Panc1 (cell line): ENCODE measurements around the gene PLEKHG4B. TPM values are rescaled to one million over a fixed set of nuclear protein-coding genes. Genes with fewer than 3 reads are reported as not detected.

Experiments used
- ATAC-seq: fragments of 200-7000 bp; cut with Tn5 transposase; 2 replicates; pipeline ENCODE4 v1.9.1; 2020; ENCODE audit warnings: mild to moderate bottlenecking, moderate library complexity
- BruUV-seq: library from RNA; stranded (reverse); fragments of 400-500 nt; replicated peaks from 2 replicates; lab custom pipeline; 2021; lab: Mats Ljungman, UMichigan
- CTCF ChIA-PET: fragments of 300-600 bp; sonication (Branson Sonifier 250); formaldehyde crosslinking; loops from one replicate; lab custom pipeline; 2022; ENCODE audit warnings: antibody characterized with exemption; lab: Charles Lee
- POLR2A ChIA-PET: fragments of 300-600 bp; sonication (Branson Sonifier 250); formaldehyde crosslinking; loops from one replicate; lab custom pipeline; 2022; ENCODE audit warnings: antibody characterized with exemption; lab: Charles Lee
- DNase-seq: peaks from one replicate; pipeline ENCODE4 v3.0.0-alpha.2; 2010; ENCODE audit warnings: low read depth, low spot score
- H3K27ac ChIP-seq: 2 replicates; pipeline ENCODE4 v1.5.1; 2011; ENCODE audit warnings: mild to moderate bottlenecking, low read length, inconsistent platforms
- H3K27me3 ChIP-seq: fragments of 200-500 bp; sonication (Bioruptor generic); 2 replicates; pipeline ENCODE4 v1.6.0; 2014; ENCODE audit warnings: low read length, inconsistent platforms; ENCODE audit not compliant: control insufficient read depth, insufficient read depth
- H3K36me3 ChIP-seq: fragments of 200-500 bp; sonication (Bioruptor generic); 2 replicates; pipeline ENCODE4 v1.5.1; 2014; ENCODE audit warnings: inconsistent platforms, mild to moderate bottlenecking, low read length, moderate library complexity; ENCODE audit not compliant: control insufficient read depth, insufficient read depth
- H3K4me1 ChIP-seq: 2 replicates; pipeline ENCODE4 v1.5.1; 2011; ENCODE audit warnings: inconsistent platforms, mild to moderate bottlenecking, low read length, moderate library complexity; ENCODE audit not compliant: control insufficient read depth, insufficient read depth
- H3K4me3 ChIP-seq, 2 experiments: 2 replicates each; pipeline ENCODE4 v1.5.1; 2011 to 2012; ENCODE audit warnings: low read depth in 2 of 2, low read length in 2 of 2, mild to moderate bottlenecking in 2 of 2, inconsistent platforms in 1 of 2, moderate library complexity in 1 of 2
- H3K9me3 ChIP-seq: fragments of 200-500 bp; sonication (Bioruptor generic); 2 replicates; pipeline ENCODE4 v1.5.1; 2014; ENCODE audit warnings: low read depth, mild to moderate bottlenecking, inconsistent platforms, low read length, moderate library complexity; ENCODE audit not compliant: control insufficient read depth, insufficient read depth
- POLR2AphosphoS5 ChIP-seq: IDR thresholded peaks from 2 replicates; pipeline ENCODE4 v1.6.1; 2012; ENCODE audit warnings: mild to moderate bottlenecking, low read depth, low read length, moderate library complexity
- SIN3A ChIP-seq: IDR thresholded peaks from 2 replicates; pipeline ENCODE4 v1.6.1; 2012; ENCODE audit warnings: low read depth, mild to moderate bottlenecking, low read length, moderate library complexity, borderline replicate concordance; ENCODE audit not compliant: insufficient read depth
- TCF7L2 ChIP-seq: IDR thresholded peaks from 2 replicates; pipeline ENCODE4 v1.6.1; 2011; ENCODE audit warnings: mild to moderate bottlenecking, low read depth, low read length, inconsistent platforms
- in situ Hi-C: cut with HindIII; loops from 2 replicates; pipeline ENCODE4 v1.10.0; 2016; ENCODE audit warnings: low sequenced_read_pairs, low pct_unique_long_range_greater_than_20kb
- intact Hi-C: fragments of 100-400 bp; cut with micrococcal nuclease; formaldehyde crosslinking; loops from one replicate; pipeline ENCODE4 v1.10.0; 2022; ENCODE audit not compliant: unreplicated experiment
- total RNA-seq: library from RNA; stranded (reverse); gene quantifications from one replicate; pipeline ENCODE4 v1.2.1, GENCODE V29; 2021; ENCODE audit not compliant: unreplicated experiment
- TF ChIP-seq, protein P1 (sequence below): fragments of 450-650 bp; IDR thresholded peaks from 2 replicates; pipeline ENCODE4 v1.5.1; 2017; ENCODE audit warnings: mild to moderate bottlenecking
- TF ChIP-seq, protein P2 (sequence below), 2 experiments: IDR thresholded peaks; 2 replicates each; pipeline ENCODE4 v1.6.1; 2011 to 2012; ENCODE audit warnings: low read depth in 2 of 2, control low read depth in 1 of 2, low read length in 1 of 2, mild to moderate bottlenecking in 1 of 2, moderate library complexity in 1 of 2; ENCODE audit not compliant: insufficient read depth in 1 of 2

PLEKHG4B gene
- total RNA-seq, 1 experiment from 2014 or later = 8.9 TPM

DNA sequence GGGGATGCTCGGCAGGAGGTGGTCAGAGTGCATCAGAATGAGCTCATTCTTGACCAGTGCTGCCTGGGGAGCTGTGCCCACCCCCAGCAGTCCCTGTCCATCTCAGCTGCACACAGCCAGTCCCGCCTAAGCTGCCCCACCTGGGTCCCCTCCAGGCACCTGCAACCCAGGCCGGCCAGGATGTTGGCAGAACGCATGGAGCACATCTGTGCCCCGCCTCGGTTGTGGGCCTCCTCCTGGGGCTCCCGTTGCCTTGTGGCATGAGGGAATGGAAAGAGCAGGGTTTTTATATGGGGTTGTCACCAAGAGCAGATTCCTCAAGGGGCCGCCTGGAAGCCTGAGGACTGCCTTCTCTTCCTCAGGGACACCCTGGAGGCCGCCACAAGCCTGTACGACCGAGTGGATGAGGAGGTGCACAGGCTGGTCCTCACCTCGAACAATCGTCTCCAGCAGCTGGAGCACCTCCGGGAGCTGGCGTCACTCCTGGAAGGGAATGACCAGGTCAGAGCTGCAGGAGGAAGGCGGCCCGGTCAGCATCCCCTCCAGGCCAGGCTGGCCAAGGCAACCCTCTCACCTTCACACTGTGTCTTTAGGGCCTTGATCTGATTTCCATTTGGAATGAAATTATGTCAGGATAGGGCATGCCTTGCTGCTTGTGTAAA is 64.6 kb downstream of the PLEKHG4B start:
- no TSS peak for BruUV-seq
- no peaks in the 10 kb centered on the region for H3K9me3 ChIP-seq
- in situ Hi-C loops = no loop called here
- intact Hi-C loops = no loop called here
- ChIA-PET CTCF (interaction anchor here (1.0 kb wide), 1 partner anchor 66 kb away, joined by 4 read pairs; no protein-coding TSS in a partner anchor), POLR2A (no interaction called here)
- H3K36me3 ChIP-seq = no peaks in the 10 kb centered on the region
- TF ChIP-seq, protein P1, sequence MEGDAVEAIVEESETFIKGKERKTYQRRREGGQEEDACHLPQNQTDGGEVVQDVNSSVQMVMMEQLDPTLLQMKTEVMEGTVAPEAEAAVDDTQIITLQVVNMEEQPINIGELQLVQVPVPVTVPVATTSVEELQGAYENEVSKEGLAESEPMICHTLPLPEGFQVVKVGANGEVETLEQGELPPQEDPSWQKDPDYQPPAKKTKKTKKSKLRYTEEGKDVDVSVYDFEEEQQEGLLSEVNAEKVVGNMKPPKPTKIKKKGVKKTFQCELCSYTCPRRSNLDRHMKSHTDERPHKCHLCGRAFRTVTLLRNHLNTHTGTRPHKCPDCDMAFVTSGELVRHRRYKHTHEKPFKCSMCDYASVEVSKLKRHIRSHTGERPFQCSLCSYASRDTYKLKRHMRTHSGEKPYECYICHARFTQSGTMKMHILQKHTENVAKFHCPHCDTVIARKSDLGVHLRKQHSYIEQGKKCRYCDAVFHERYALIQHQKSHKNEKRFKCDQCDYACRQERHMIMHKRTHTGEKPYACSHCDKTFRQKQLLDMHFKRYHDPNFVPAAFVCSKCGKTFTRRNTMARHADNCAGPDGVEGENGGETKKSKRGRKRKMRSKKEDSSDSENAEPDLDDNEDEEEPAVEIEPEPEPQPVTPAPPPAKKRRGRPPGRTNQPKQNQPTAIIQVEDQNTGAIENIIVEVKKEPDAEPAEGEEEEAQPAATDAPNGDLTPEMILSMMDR = no peak
- TF ChIP-seq, protein P2, sequence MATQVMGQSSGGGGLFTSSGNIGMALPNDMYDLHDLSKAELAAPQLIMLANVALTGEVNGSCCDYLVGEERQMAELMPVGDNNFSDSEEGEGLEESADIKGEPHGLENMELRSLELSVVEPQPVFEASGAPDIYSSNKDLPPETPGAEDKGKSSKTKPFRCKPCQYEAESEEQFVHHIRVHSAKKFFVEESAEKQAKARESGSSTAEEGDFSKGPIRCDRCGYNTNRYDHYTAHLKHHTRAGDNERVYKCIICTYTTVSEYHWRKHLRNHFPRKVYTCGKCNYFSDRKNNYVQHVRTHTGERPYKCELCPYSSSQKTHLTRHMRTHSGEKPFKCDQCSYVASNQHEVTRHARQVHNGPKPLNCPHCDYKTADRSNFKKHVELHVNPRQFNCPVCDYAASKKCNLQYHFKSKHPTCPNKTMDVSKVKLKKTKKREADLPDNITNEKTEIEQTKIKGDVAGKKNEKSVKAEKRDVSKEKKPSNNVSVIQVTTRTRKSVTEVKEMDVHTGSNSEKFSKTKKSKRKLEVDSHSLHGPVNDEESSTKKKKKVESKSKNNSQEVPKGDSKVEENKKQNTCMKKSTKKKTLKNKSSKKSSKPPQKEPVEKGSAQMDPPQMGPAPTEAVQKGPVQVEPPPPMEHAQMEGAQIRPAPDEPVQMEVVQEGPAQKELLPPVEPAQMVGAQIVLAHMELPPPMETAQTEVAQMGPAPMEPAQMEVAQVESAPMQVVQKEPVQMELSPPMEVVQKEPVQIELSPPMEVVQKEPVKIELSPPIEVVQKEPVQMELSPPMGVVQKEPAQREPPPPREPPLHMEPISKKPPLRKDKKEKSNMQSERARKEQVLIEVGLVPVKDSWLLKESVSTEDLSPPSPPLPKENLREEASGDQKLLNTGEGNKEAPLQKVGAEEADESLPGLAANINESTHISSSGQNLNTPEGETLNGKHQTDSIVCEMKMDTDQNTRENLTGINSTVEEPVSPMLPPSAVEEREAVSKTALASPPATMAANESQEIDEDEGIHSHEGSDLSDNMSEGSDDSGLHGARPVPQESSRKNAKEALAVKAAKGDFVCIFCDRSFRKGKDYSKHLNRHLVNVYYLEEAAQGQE (IDR thresholded peaks at IDR 0.05; ENCODE audit: insufficient read depth in 1 of 2, low read depth in 2 of 2, low read length in 1 of 2) = no peak
- TF ChIP-seq SIN3A (no peak), POLR2AphosphoS5 (no peak), TCF7L2 (no peak)
- no peak overlapping the region for H3K4me3 ChIP-seq
- no peaks in the 10 kb centered on the region for H3K4me1 ChIP-seq
- DNase-seq (no peak), ATAC-seq (0 out of 2 replicates have a peak, but pooled peaks have one; percentile 5)
- no peak overlapping the region for H3K27ac ChIP-seq
- no peaks in the 10 kb centered on the region for H3K27me3 ChIP-seq

DNA sequence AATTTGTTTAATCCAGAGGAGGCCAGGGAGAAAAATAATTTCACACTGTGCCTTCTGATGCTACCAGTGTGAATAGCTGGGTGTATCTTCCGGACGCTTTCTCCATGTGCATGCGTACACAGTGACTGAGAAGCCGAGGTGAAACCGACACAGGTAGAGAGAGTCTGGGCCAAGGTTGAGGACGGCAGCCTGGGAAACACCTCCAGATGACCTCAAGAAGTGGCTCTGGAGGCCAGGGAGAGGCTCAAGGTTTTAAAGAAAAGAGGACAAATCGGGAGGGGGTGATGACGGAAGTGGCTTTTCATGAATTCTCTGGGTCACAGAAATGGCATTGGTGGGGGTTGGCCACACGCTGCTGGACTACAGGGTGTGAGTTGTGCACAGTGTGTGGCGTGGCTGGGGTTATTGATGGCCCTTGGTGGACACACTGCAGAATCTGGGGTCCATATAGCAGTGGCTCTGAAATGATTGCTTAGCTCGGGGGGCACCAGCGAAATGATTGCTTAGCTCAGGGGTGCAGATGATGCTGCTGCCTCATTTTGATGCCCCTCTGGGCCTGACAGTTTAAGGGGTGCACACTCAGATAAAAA is 65.3 kb downstream of the PLEKHG4B start:
- BruUV-seq = no TSS peak
- in situ Hi-C loops = no loop called here

More for the DNA sequence above, 65.3 kb downstream of the PLEKHG4B start:
- TF ChIP-seq POLR2AphosphoS5 (no peak), SIN3A (no peak), TCF7L2 (no peak)
- TF ChIP-seq, protein P1 = no peak
- H3K36me3 ChIP-seq = no peaks in the 10 kb centered on the region
- H3K4me1 ChIP-seq = no peaks in the 10 kb centered on the region
- CTCF ChIA-PET = no interaction called here
- H3K27me3 ChIP-seq = no peaks in the 10 kb centered on the region
- no peak for DNase-seq
- H3K27ac ChIP-seq = no peak overlapping the region
- intact Hi-C loops = no loop called here
- POLR2A ChIA-PET = no interaction called here
- H3K4me3 ChIP-seq = no peak overlapping the region
- ATAC-seq = no peak
- no peaks in the 10 kb centered on the region for H3K9me3 ChIP-seq
